ENCODE data around the gene DDC.

DDC gene

DNA sequence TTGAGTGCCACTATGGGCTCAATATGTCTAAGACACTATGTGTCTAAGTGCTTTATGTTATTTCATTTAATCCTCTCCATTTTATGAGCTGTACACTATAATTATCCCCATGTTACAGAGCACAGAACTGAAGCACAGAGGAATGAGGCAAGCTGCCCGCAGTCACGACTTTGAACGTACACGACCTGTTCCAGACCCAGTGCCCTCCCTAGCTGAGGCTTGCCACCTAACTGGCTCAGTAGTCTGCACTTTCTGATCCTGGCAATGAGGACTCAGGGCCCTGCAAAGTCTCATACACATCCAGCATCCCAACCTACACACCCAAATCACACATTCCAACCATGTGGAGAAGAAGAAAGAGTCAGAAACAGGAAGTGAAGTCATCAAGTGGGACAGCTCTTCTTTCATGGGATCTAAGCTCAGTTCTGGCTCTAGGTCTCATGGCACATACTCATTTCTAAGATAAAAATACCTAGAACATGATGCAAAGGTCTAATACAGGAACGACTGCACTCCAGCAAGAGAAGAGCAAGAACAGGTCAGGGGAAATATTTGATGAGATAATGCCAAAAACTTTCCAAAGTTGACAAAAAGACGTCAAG, 42.4 kb upstream of the DDC start:
- TF ChIP-seq, protein P1, sequence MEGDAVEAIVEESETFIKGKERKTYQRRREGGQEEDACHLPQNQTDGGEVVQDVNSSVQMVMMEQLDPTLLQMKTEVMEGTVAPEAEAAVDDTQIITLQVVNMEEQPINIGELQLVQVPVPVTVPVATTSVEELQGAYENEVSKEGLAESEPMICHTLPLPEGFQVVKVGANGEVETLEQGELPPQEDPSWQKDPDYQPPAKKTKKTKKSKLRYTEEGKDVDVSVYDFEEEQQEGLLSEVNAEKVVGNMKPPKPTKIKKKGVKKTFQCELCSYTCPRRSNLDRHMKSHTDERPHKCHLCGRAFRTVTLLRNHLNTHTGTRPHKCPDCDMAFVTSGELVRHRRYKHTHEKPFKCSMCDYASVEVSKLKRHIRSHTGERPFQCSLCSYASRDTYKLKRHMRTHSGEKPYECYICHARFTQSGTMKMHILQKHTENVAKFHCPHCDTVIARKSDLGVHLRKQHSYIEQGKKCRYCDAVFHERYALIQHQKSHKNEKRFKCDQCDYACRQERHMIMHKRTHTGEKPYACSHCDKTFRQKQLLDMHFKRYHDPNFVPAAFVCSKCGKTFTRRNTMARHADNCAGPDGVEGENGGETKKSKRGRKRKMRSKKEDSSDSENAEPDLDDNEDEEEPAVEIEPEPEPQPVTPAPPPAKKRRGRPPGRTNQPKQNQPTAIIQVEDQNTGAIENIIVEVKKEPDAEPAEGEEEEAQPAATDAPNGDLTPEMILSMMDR (IDR thresholded peaks at IDR 0.05; ENCODE audit: insufficient read depth, low read length, poor library complexity, severe bottlenecking), result no peak
- H3K36me3 ChIP-seq (ENCODE audit: control insufficient read depth, insufficient read depth, low read length), result no peaks in the 10 kb centered on the region
- no peak for DNase-seq (ENCODE audit: extremely low read depth, insufficient read length)
- no peak overlapping the region for H3K4me3 ChIP-seq (replicated peaks; ENCODE audit: low read depth, low read length)
- H3K27me3 ChIP-seq (replicated peaks; ENCODE audit: control insufficient read depth, insufficient read depth, low read length), result no peaks in the 10 kb centered on the region; the same call in 1 of the 2 replicates

DNA sequence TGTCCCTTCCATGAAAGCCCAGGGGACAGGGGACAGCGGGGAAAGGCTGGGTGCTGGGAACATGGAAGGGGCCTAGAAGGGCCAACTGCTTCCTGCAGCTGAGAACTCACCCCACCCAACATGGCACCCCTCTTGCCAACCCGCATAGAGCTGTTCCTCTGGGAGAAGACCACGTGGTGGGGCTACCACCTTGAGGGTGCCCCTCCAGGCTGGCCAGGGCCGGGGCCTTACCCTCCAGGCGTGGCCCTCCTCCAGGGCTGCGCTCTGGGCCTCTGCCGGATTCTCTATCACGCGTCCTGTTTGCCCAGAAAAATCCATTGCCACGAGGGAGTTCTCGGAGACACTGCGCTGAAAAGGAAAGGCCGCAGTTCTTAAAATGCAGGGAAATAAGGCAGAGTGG, 39.9 kb upstream of the DDC start:
- Histone ChIP-seq H3K4me3 (replicated peaks; ENCODE audit: low read depth, low read length) (no peak overlapping the region), H3K36me3 (ENCODE audit: control insufficient read depth, insufficient read depth, low read length) (no peaks in the 10 kb centered on the region), H3K27me3 (replicated peaks; ENCODE audit: control insufficient read depth, insufficient read depth, low read length) (no peaks in the 10 kb centered on the region; the same call in 1 of the 2 replicates)
- TF ChIP-seq, protein P1 (IDR thresholded peaks at IDR 0.05; ENCODE audit: insufficient read depth, low read length, poor library complexity, severe bottlenecking), result no peak
- DNase-seq (ENCODE audit: extremely low read depth, insufficient read length), result no peak

DNA sequence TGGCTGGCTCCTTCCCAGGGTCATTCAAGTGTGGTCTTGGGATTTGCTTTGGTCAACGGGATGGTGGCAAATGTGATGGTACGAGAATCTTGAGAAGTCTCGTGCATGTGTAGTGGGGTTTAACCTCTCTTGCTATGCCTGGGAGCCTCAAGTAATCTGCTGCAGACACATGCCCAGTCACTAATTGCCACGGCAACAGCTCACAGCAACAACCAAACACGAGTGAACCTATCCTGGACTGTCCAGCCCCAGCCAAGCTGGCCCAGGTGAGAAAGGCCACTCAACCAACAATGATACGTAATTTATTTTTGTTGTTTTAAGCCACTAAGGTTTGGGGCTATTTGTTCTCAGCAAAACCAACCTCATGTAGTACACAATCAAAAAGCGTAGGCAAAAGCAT, 38.1 kb upstream of the DDC start:
- TF ChIP-seq, protein P1 (IDR thresholded peaks at IDR 0.05; ENCODE audit: insufficient read depth, low read length, poor library complexity, severe bottlenecking), result no peak
- Histone ChIP-seq H3K27me3 (replicated peaks; ENCODE audit: control insufficient read depth, insufficient read depth, low read length) (peaks cover 2% of the 10 kb centered on the region; the same call in 1 of the 2 replicates), H3K36me3 (ENCODE audit: control insufficient read depth, insufficient read depth, low read length) (no peaks in the 10 kb centered on the region), H3K4me3 (replicated peaks; ENCODE audit: low read depth, low read length) (no peak overlapping the region)
- no peak for DNase-seq (ENCODE audit: extremely low read depth, insufficient read length)

DNA sequence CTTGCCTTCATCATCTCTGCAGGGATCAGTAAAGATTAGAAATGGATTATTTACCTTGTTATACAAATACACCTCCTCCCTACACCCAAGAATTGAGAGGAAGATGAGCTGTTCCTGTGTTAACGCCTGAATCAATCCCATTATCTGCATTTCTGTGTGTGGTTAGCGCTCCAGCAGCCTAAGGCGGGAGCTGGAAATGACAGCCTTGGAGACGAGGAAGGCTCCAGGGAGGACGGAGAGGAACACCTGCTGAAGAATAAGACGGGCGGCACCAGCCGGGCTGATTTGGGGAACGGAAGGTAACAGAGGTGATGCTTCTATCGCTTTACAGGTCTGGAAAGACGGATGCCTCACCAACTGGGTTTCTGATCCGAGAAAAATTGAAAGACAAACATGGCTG, 34.2 kb upstream of the DDC start:
- H3K36me3 ChIP-seq (ENCODE audit: control insufficient read depth, insufficient read depth, low read length), result no peaks in the 10 kb centered on the region

DNA sequence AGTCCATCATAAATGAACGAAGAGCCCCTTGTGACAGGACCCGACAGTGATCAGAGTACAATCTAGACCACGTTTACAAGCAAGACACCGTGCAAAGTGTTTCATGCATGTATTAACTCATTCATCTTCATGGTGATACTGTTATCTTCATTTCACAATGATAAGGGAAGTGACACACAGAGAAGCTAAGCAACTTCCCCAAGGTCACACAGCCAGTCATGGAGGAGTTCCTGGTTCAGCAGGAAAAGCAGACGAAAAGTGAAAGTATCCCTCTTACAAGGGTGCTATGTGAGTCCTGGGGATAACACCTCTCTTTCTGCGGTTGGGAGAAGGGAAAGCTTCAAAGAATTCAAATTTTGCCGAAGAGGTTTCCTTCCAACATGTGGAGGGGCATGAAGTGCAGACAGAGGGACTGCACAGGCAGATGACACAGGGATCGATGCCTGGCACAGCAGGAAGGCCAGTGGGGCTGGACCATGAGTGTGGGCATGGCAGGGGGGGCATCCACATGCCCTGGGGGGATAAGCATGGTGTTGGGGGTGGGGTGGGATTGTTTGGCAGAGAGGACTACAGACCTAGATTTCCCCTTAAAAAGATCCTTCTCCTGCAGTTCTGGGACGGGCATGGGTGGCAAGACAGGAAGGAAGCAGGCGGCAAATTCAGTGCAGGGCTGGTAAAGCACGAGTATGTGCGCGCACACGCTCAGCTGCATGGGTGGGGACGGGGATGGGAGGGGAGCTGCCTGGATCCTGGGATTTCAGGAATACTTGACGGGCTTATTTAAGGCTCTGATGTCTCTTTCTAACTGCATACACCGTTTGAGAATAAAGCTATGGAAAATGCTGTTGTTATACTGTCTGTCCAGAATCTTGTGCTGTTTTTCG, 33.5 kb upstream of the DDC start:
- TF ChIP-seq, protein P1 (IDR thresholded peaks at IDR 0.05; ENCODE audit: insufficient read depth, low read length, poor library complexity, severe bottlenecking), result no peak
- Histone ChIP-seq H3K36me3 (ENCODE audit: control insufficient read depth, insufficient read depth, low read length) (no peaks in the 10 kb centered on the region), H3K4me3 (replicated peaks; ENCODE audit: low read depth, low read length) (no peak overlapping the region), H3K27me3 (replicated peaks; ENCODE audit: control insufficient read depth, insufficient read depth, low read length) (peaks cover 2% of the 10 kb centered on the region; the same call in 1 of the 2 replicates)
- DNase-seq (ENCODE audit: extremely low read depth, insufficient read length), result no peak

More for the DNA sequence above, 34.2 kb upstream of the DDC start:
- TF ChIP-seq, protein P1 (IDR thresholded peaks at IDR 0.05; ENCODE audit: insufficient read depth, low read length, poor library complexity, severe bottlenecking), result no peak
- no peak overlapping the region for H3K4me3 ChIP-seq (replicated peaks; ENCODE audit: low read depth, low read length)
- no peak for DNase-seq (ENCODE audit: extremely low read depth, insufficient read length)
- peaks cover 2% of the 10 kb centered on the region; the same call in 1 of the 2 replicates for H3K27me3 ChIP-seq (replicated peaks; ENCODE audit: control insufficient read depth, insufficient read depth, low read length)

Data from GM06990 (cell line).